ENCODE results near the gene NFIB.

NFIB gene

GRCh38 chr9:14292181-14292739, 21.7 kb downstream of the NFIB start:
- DNase-seq (ENCODE audit: extremely low read depth, low read depth) = no peak
- no peak overlapping the region for H3K4me3 ChIP-seq (replicated peaks; ENCODE audit: low read depth, low read length)
- no peak for TF ChIP-seq CTCF (IDR thresholded peaks at IDR 0.05; ENCODE audit: low read depth, low read length, missing control alignments)

GRCh38 chr9:14289916-14290315, 24.0 kb downstream of the NFIB start:
- no peak overlapping the region for H3K4me3 ChIP-seq (replicated peaks; ENCODE audit: low read depth, low read length)
- no peak for DNase-seq (ENCODE audit: extremely low read depth, low read depth)
- no peak for TF ChIP-seq CTCF (IDR thresholded peaks at IDR 0.05; ENCODE audit: low read depth, low read length, missing control alignments)

- no peak for DNase-seq (ENCODE audit: extremely low read depth, low read depth)
- no peak overlapping the region for H3K4me3 ChIP-seq (replicated peaks; ENCODE audit: low read depth, low read length)
- TF ChIP-seq CTCF (IDR thresholded peaks at IDR 0.05; ENCODE audit: low read depth, low read length, missing control alignments) = no peak
These were observed 25.5 kb downstream of the NFIB start for GRCh38 chr9:14288433-14288832.

- TF ChIP-seq CTCF (IDR thresholded peaks at IDR 0.05; ENCODE audit: low read depth, low read length, missing control alignments) = no peak
- no peak for DNase-seq (ENCODE audit: extremely low read depth, low read depth)
- H3K4me3 ChIP-seq (replicated peaks; ENCODE audit: low read depth, low read length) = no peak overlapping the region
These were observed 27.8 kb downstream of the NFIB start for GRCh38 chr9:14286121-14286520.

GRCh38 chr9:14283276-14283675, 30.7 kb downstream of the NFIB start:
- DNase-seq (ENCODE audit: extremely low read depth, low read depth) = no peak
- no peak overlapping the region for H3K4me3 ChIP-seq (replicated peaks; ENCODE audit: low read depth, low read length)
- TF ChIP-seq CTCF (IDR thresholded peaks at IDR 0.05; ENCODE audit: low read depth, low read length, missing control alignments) = no peak

- DNase-seq (ENCODE audit: extremely low read depth, low read depth) = no peak
- no peak for TF ChIP-seq CTCF (IDR thresholded peaks at IDR 0.05; ENCODE audit: low read depth, low read length, missing control alignments)
- H3K4me3 ChIP-seq (replicated peaks; ENCODE audit: low read depth, low read length) = no peak overlapping the region
These were observed 32.1 kb downstream of the NFIB start for GRCh38 chr9:14281876-14282275.

- DNase-seq (ENCODE audit: extremely low read depth, low read depth) = no peak
- TF ChIP-seq CTCF (IDR thresholded peaks at IDR 0.05; ENCODE audit: low read depth, low read length, missing control alignments) = no peak
- H3K4me3 ChIP-seq (replicated peaks; ENCODE audit: low read depth, low read length) = no peak overlapping the region
These were observed 32.7 kb downstream of the NFIB start for GRCh38 chr9:14281136-14281795.
